KMS-11 (cell line): ENCODE measurements around the gene ICE2.

ENCODE experiments used
- H2AFZ ChIP-seq: fragments of 200-600 bp; sonication (generic); 2 replicates; pipeline ENCODE4 v1.6.1; 2016; ENCODE audit warnings: antibody characterized with exemption, mixed run types, low read depth
- H3K27ac ChIP-seq: fragments of 200-600 bp; sonication (generic); 2 replicates; pipeline ENCODE4 v1.6.1; 2016; ENCODE audit warnings: mild to moderate bottlenecking, mixed run types
- H3K27me3 ChIP-seq: fragments of 200-600 bp; sonication (generic); 2 replicates; pipeline ENCODE4 v1.6.1; 2017; ENCODE audit warnings: mild to moderate bottlenecking, low read depth, mixed run types, moderate library complexity; ENCODE audit not compliant: insufficient read depth
- H3K36me3 ChIP-seq: fragments of 200-600 bp; sonication (generic); 2 replicates; pipeline ENCODE4 v1.6.1; 2017; ENCODE audit warnings: mild to moderate bottlenecking, mixed run types; ENCODE audit not compliant: insufficient read depth
- H3K4me1 ChIP-seq: fragments of 200-600 bp; sonication (generic); 2 replicates; pipeline ENCODE4 v1.6.1; 2016; ENCODE audit warnings: mild to moderate bottlenecking, low read depth, mixed run types; ENCODE audit not compliant: poor library complexity, severe bottlenecking
- H3K4me2 ChIP-seq: fragments of 200-600 bp; sonication (generic); 2 replicates; pipeline ENCODE4 v1.7.0; 2016; ENCODE audit warnings: mild to moderate bottlenecking, mixed run types
- H3K4me3 ChIP-seq: fragments of 200-600 bp; sonication (generic); IDR thresholded peaks from 2 replicates; pipeline ENCODE4 v1.6.1; 2017; ENCODE audit warnings: low read depth, low read length, mixed read lengths; ENCODE audit not compliant: insufficient read depth
- H3K79me2 ChIP-seq: fragments of 200-600 bp; sonication (generic); 2 replicates; pipeline ENCODE4 v1.6.1; 2016; ENCODE audit warnings: low read depth, mixed run types; ENCODE audit not compliant: insufficient read depth
- H3K9ac ChIP-seq: fragments of 200-600 bp; sonication (generic); 2 replicates; pipeline ENCODE4 v1.6.1; 2016; ENCODE audit warnings: mild to moderate bottlenecking, mixed run types
- H4K20me1 ChIP-seq: fragments of 200-600 bp; sonication (generic); 2 replicates; pipeline ENCODE4 v1.6.1; 2016; ENCODE audit warnings: mild to moderate bottlenecking, mixed run types; ENCODE audit not compliant: insufficient read depth
- CTCF ChIP-seq: fragments of 200-600 bp; sonication (generic); conservative IDR thresholded peaks from 2 replicates; pipeline ENCODE4 v1.6.1; 2017; ENCODE audit warnings: low read depth, mild to moderate bottlenecking, antibody characterized with exemption, low read length, moderate library complexity, mixed read lengths

Gene ICE2

DNA sequence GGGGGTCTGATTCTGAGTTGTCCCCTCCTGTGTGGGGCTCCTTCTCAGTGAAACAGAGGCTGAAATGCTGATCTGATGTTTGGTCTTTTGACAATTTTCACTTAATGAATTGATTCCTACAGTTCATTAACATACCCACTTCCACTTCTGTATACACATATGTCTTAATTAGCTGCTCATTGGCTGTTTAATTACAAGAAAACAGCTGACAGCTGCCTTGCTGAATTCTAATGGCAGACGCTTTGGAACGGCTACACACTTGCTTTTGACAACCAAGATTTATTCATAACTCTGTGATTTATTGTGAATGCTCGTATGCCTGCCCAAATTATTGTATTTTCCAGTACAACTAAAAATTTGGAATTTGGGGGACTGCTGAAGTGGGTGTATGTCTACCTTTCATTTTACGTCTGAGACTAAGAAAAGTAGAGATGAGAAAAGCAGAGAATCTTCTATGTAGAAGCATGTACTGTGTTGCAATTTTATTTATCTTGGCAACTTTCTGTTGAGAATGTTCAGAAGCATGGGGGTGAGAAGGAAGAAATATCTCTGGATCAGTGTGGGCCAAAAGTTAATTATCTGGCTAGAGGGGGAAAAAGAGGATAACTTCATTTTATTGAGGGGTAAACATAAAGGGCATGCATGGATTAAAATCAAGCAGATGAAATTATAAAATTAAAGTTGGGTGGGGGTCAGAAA is 46.5 kb upstream of the ICE2 start:
- Histone ChIP-seq H3K36me3 (no peaks in the 10 kb centered on the region), H2AFZ (no peak overlapping the region), H3K79me2 (peaks cover 79% of the 10 kb centered on the region), H3K27me3 (no peaks in the 10 kb centered on the region), H3K4me1 (peaks cover 67% of the 10 kb centered on the region), H3K9ac (no peak overlapping the region), H3K4me2 (no peak overlapping the region), H3K27ac (no peak overlapping the region), H4K20me1 (no peaks in the 10 kb centered on the region), H3K4me3 (no peak overlapping the region)
- TF ChIP-seq CTCF: no peak

GRCh38 chr15:60523056-60523455 is 44.1 kb upstream of the ICE2 start:
- Histone ChIP-seq H3K4me3 (no peak overlapping the region), H3K9ac (no peak overlapping the region), H3K27me3 (no peaks in the 10 kb centered on the region), H3K79me2 (peaks cover 77% of the 10 kb centered on the region), H3K4me2 (no peak overlapping the region), H2AFZ (no peak overlapping the region), H3K27ac (no peak overlapping the region), H3K36me3 (no peaks in the 10 kb centered on the region), H4K20me1 (peaks cover 3% of the 10 kb centered on the region; the same call in 1 of the 2 replicates), H3K4me1 (peaks cover 51% of the 10 kb centered on the region)
- TF ChIP-seq CTCF: no peak

- Histone ChIP-seq H3K36me3 (no peaks in the 10 kb centered on the region), H3K4me3 (no peak overlapping the region), H4K20me1 (peaks cover 3% of the 10 kb centered on the region; the same call in 1 of the 2 replicates), H3K9ac (no peak overlapping the region), H3K27ac (no peak overlapping the region), H3K4me1 (peaks cover 31% of the 10 kb centered on the region), H3K79me2 (peaks cover 56% of the 10 kb centered on the region), H2AFZ (no peak overlapping the region), H3K4me2 (0 out of 2 replicates have a peak overlapping the region, but pooled peaks have one; percentile 4), H3K27me3 (no peaks in the 10 kb centered on the region)
- peak; percentile 83 for TF ChIP-seq CTCF
These were observed 42.0 kb upstream of the ICE2 start for GRCh38 chr15:60520825-60521368.

GRCh38 chr15:60520013-60520824 is 41.3 kb upstream of the ICE2 start:
- Histone ChIP-seq H4K20me1 (peaks cover 3% of the 10 kb centered on the region; the same call in 1 of the 2 replicates), H2AFZ (no peak overlapping the region), H3K4me3 (no peak overlapping the region), H3K36me3 (no peaks in the 10 kb centered on the region), H3K27me3 (no peaks in the 10 kb centered on the region), H3K27ac (no peak overlapping the region), H3K9ac (no peak overlapping the region), H3K4me2 (peak overlapping the region; percentile 4; the same call in 1 of the 2 replicates), H3K4me1 (peaks cover 31% of the 10 kb centered on the region), H3K79me2 (peaks cover 49% of the 10 kb centered on the region)
- TF ChIP-seq CTCF: no peak
